Kidney tubule cell (primary cell): ENCODE measurements around the gene RFPL3.
"Not testable (repeated sequence)": the region's sequence is repeated elsewhere in the genome, so short reads cannot be mapped to it uniquely, and the experiment has no call there.

Source experiments
- DNase-seq: peaks from one replicate; pipeline ENCODE4 v3.0.0-alpha.2; 2018; ENCODE audit warnings: low spot score

The RFPL3 gene

GRCh38 chr22:32353840-32354239, 3.8 kb upstream of the RFPL3 start:
- DNase-seq: no peak

GRCh38 chr22:32354360-32355351, 3.0 kb upstream of the RFPL3 start:
- DNase-seq: peak; percentile 81

- DNase-seq: peak; percentile 17
These were observed 1.9 kb upstream of the RFPL3 start for GRCh38 chr22:32355760-32356159.

GRCh38 chr22:32360096-32360495, 2.4 kb downstream of the RFPL3 start:
- not testable (repeated sequence) for DNase-seq

- no peak for DNase-seq
These were observed 3.6 kb downstream of the RFPL3 start for GRCh38 chr22:32361257-32361656.

- no peak for DNase-seq
These were observed 6.5 kb downstream of the RFPL3 start for GRCh38 chr22:32364210-32364609.

GRCh38 chr22:32375678-32376450, 18.2 kb downstream of the RFPL3 start:
- no peak for DNase-seq

GRCh38 chr22:32376681-32377080, 19.0 kb downstream of the RFPL3 start:
- no peak for DNase-seq

GRCh38 chr22:32378707-32379272, 21.1 kb downstream of the RFPL3 start:
- peak; percentile 57 for DNase-seq

- peak; percentile 68 for DNase-seq
These were observed 23.3 kb downstream of the RFPL3 start for GRCh38 chr22:32380991-32381390.

GRCh38 chr22:32385681-32386080, 28.0 kb downstream of the RFPL3 start:
- DNase-seq: no peak

- DNase-seq: peak; percentile 32
These were observed 32.0 kb downstream of the RFPL3 start for GRCh38 chr22:32389685-32390084.

GRCh38 chr22:32395107-32395506, 37.4 kb downstream of the RFPL3 start:
- no peak for DNase-seq

- DNase-seq: no peak
These were observed 38.6 kb downstream of the RFPL3 start for GRCh38 chr22:32396255-32396654.

GRCh38 chr22:32396746-32397145, 39.1 kb downstream of the RFPL3 start:
- peak; percentile 16 for DNase-seq

GRCh38 chr22:32401486-32401885, 43.8 kb downstream of the RFPL3 start:
- DNase-seq: no peak

- DNase-seq: no peak
These were observed 46.4 kb downstream of the RFPL3 start for GRCh38 chr22:32404021-32404420.

GRCh38 chr22:32407312-32407711, 49.6 kb downstream of the RFPL3 start:
- no peak for DNase-seq

GRCh38 chr22:32407936-32408335, 50.3 kb downstream of the RFPL3 start:
- peak; percentile 78 for DNase-seq

GRCh38 chr22:32409977-32410376, 52.3 kb downstream of the RFPL3 start:
- no peak for DNase-seq

GRCh38 chr22:32410459-32410858, 52.8 kb downstream of the RFPL3 start:
- DNase-seq: peak; percentile 49
